Endothelial cell of umbilical vein (primary cell): ENCODE data around the gene RNF217.

Experiments
- GATA2 ChIP-seq: IDR thresholded peaks from 2 replicates; pipeline ENCODE4 v1.7.0; 2011; ENCODE audit warnings: low read depth, mild to moderate bottlenecking, moderate library complexity, mixed read lengths, low read length; ENCODE audit not compliant: insufficient read length, insufficient read depth
- MAX ChIP-seq: IDR thresholded peaks from 2 replicates; pipeline ENCODE4 v1.6.1; 2011; ENCODE audit not compliant: insufficient read depth, insufficient read length
- POLR2A ChIP-seq: IDR thresholded peaks from 2 replicates; pipeline ENCODE4 v1.6.1; 2012; ENCODE audit warnings: low read depth, mild to moderate bottlenecking, control low read depth, low read length
- POLR2AphosphoS5 ChIP-seq: IDR thresholded peaks from 2 replicates; pipeline ENCODE4 v1.6.1; 2012; ENCODE audit warnings: low read depth, mild to moderate bottlenecking, control low read depth, low read length, moderate library complexity; ENCODE audit not compliant: insufficient read depth
- TF ChIP-seq, protein P1 (sequence below), 2 donors: IDR thresholded peaks; 1 replicate in 1 of 2; 2 replicates in 1 of 2; pipeline ENCODE4 v1.5.1; 2011; ENCODE audit warnings: low read length in 2 of 2, mild to moderate bottlenecking in 2 of 2, moderate library complexity in 2 of 2, control low read depth in 1 of 2, inconsistent platforms in 1 of 2, low read depth in 1 of 2; ENCODE audit not compliant: insufficient read depth in 1 of 2; ENCODE audit errors: extremely low read depth in 1 of 2

GRCh38 chr6:124983383-124984083 is 21.3 kb downstream of the RNF217 start:
- no peak for TF ChIP-seq POLR2AphosphoS5
- no peak for TF ChIP-seq POLR2A
- TF ChIP-seq, protein P1, sequence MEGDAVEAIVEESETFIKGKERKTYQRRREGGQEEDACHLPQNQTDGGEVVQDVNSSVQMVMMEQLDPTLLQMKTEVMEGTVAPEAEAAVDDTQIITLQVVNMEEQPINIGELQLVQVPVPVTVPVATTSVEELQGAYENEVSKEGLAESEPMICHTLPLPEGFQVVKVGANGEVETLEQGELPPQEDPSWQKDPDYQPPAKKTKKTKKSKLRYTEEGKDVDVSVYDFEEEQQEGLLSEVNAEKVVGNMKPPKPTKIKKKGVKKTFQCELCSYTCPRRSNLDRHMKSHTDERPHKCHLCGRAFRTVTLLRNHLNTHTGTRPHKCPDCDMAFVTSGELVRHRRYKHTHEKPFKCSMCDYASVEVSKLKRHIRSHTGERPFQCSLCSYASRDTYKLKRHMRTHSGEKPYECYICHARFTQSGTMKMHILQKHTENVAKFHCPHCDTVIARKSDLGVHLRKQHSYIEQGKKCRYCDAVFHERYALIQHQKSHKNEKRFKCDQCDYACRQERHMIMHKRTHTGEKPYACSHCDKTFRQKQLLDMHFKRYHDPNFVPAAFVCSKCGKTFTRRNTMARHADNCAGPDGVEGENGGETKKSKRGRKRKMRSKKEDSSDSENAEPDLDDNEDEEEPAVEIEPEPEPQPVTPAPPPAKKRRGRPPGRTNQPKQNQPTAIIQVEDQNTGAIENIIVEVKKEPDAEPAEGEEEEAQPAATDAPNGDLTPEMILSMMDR (IDR thresholded peaks at IDR 0.05; ENCODE audit: extremely low read depth in 1 of 2, insufficient read depth in 1 of 2, low read depth in 1 of 2, low read length in 2 of 2) = no peak
- TF ChIP-seq GATA2 = no peak
- no peak for TF ChIP-seq MAX
